Right renal pelvis (tissue), 4 donors: ENCODE measurements around the gene MAML3. TPM values are rescaled to one million over a fixed set of nuclear protein-coding genes. Genes with fewer than 3 reads are reported as not detected.

Experiments used
- DNase-seq, 4 donors: peaks; one replicate each; pipeline ENCODE4 v3.0.0-alpha.2; 2013; ENCODE audit warnings: low read depth in 4 of 4, low spot score in 3 of 4, missing footprints in 1 of 4
- polyA plus RNA-seq, 4 donors: library from polyadenylated mRNA; unstranded; fragments of 120-200 nt; gene quantifications; one replicate each; pipeline ENCODE4 v1.2.1, GENCODE V29; 2013; ENCODE audit not compliant: insufficient read length in 4 of 4

Gene MAML3
- polyA plus RNA-seq, 4 donors: 17.4 to 19.8 (median 17.9) TPM

GRCh38 chr4:140018931-140019618, 134.9 kb downstream of the MAML3 start:
- DNase-seq: no peak

GRCh38 chr4:140014284-140014683, 139.7 kb downstream of the MAML3 start:
- no peak for DNase-seq

- no peak for DNase-seq
Observed at GRCh38 chr4:140012688-140013486, 141.1 kb downstream of the MAML3 start.

- no peak for DNase-seq
Observed at GRCh38 chr4:140005699-140006098, 148.3 kb downstream of the MAML3 start.

GRCh38 chr4:140004922-140005627, 148.9 kb downstream of the MAML3 start:
- no peak for DNase-seq

- no peak for DNase-seq
Observed at GRCh38 chr4:140004549-140004895, 149.5 kb downstream of the MAML3 start.

GRCh38 chr4:140003876-140004548, 150.0 kb downstream of the MAML3 start:
- DNase-seq: no peak

GRCh38 chr4:140000232-140000631, 153.8 kb downstream of the MAML3 start:
- no peak for DNase-seq

GRCh38 chr4:139988863-139989765, 164.9 kb downstream of the MAML3 start:
- no peak for DNase-seq

- no peak for DNase-seq
Observed at GRCh38 chr4:139987502-139987850, 166.5 kb downstream of the MAML3 start.

GRCh38 chr4:139986689-139987501, 167.1 kb downstream of the MAML3 start:
- DNase-seq: no peak

- DNase-seq: no peak
Observed at GRCh38 chr4:139986106-139986505, 167.9 kb downstream of the MAML3 start.

GRCh38 chr4:139985401-139985800, 168.6 kb downstream of the MAML3 start:
- no peak for DNase-seq

GRCh38 chr4:139984471-139984870, 169.5 kb downstream of the MAML3 start:
- DNase-seq: no peak

GRCh38 chr4:139978692-139979091, 175.3 kb downstream of the MAML3 start:
- no peak for DNase-seq

GRCh38 chr4:139977838-139978609, 176.0 kb downstream of the MAML3 start:
- no peak for DNase-seq

- no peak for DNase-seq
Observed at GRCh38 chr4:139975830-139976272, 178.1 kb downstream of the MAML3 start.

GRCh38 chr4:139973616-139974015, 180.4 kb downstream of the MAML3 start:
- DNase-seq: no peak
